Inflammatory macrophage treated with lipopolysaccharide for 1 hour (primary cell): ENCODE results near the gene HAUS1.
A peak's percentile ranks its signal among the peaks of the same experiment; 100 is the strongest.
"Not testable (repeated sequence)": the region's sequence is repeated elsewhere in the genome, so short reads cannot be mapped to it uniquely, and the experiment has no call there.

Experiments used
- DNase-seq, 2 donors: peaks; one replicate each; pipeline ENCODE4 v3.0.0-alpha.2; 2020 to 2022

The HAUS1 gene

GRCh38 chr18:46160050-46160798, 56.0 kb downstream of the HAUS1 start:
- no peak for DNase-seq

- not testable (repeated sequence) for DNase-seq
Measured at GRCh38 chr18:46160840-46161239, 56.7 kb downstream of the HAUS1 start.

- no peak for DNase-seq
Measured at GRCh38 chr18:46161703-46162396, 57.7 kb downstream of the HAUS1 start.

GRCh38 chr18:46163091-46163490, 58.9 kb downstream of the HAUS1 start:
- DNase-seq, result no peak

- no peak for DNase-seq
Measured at GRCh38 chr18:46163941-46164499, 59.8 kb downstream of the HAUS1 start.

- DNase-seq, result not testable (repeated sequence)
Measured at GRCh38 chr18:46164502-46164901, 60.3 kb downstream of the HAUS1 start.

- no peak for DNase-seq
Measured at GRCh38 chr18:46164920-46165319, 60.7 kb downstream of the HAUS1 start.

- no peak for DNase-seq
Measured at GRCh38 chr18:46166261-46166970, 62.2 kb downstream of the HAUS1 start.

- peak; percentile 25 to 32 for DNase-seq
Measured at GRCh38 chr18:46167971-46168370, 63.8 kb downstream of the HAUS1 start.

- no peak for DNase-seq
Measured at GRCh38 chr18:46169464-46169941, 65.3 kb downstream of the HAUS1 start.

- DNase-seq, result no peak
Measured at GRCh38 chr18:46171331-46171730, 67.1 kb downstream of the HAUS1 start.

- DNase-seq, result peak; percentile 96 to 98
Measured at GRCh38 chr18:46173393-46174341, 69.5 kb downstream of the HAUS1 start.

GRCh38 chr18:46174342-46175041, 70.3 kb downstream of the HAUS1 start:
- DNase-seq, result peak; percentile 25 to 32

- DNase-seq, result peak; percentile 24 to 43
Measured at GRCh38 chr18:46176001-46176400, 71.8 kb downstream of the HAUS1 start.
